OCI-LY3 (cell line): ENCODE results near the gene FAM184A.

Source experiments
- CTCF ChIP-seq: fragments of 200-600, 300-600 bp; sonication (generic); IDR thresholded peaks from 2 replicates; pipeline ENCODE4 v1.5.1; 2014; ENCODE audit warnings: antibody characterized with exemption, low read length, low read depth
- EZH2phosphoT487 ChIP-seq: fragments of 200-600 bp; shearing (Covaris generic); IDR thresholded peaks from 2 replicates; pipeline ENCODE4 v1.6.1; 2018; ENCODE audit warnings: antibody characterized with exemption, mixed run types, low read depth

- TF ChIP-seq EZH2phosphoT487: no peak
- no peak for TF ChIP-seq CTCF
Measured at GRCh38 chr6:119124079-119124824, 45.8 kb upstream of the FAM184A start.
